Heart left ventricle (tissue), 13 donors: Measurements from ENCODE around the gene RHBDF2.

Experiments
- CTCF ChIP-seq, 12 donors: fragments of 200-600 bp; sonication (generic) in 4 of 12; IDR thresholded peaks; one replicate each; pipeline versions ENCODE4 v1.5.0 to v1.8.0; 2018 to 2022; ENCODE audit warnings: antibody characterized with exemption in 12 of 12, mild to moderate bottlenecking in 5 of 12
- POLR2A ChIP-seq, 2 donors: fragments of 450-650 bp; IDR thresholded peaks; one replicate each; pipeline ENCODE4 v1.6.1; 2017; ENCODE audit warnings: antibody characterized with exemption in 2 of 2, mild to moderate bottlenecking in 2 of 2, moderate library complexity in 2 of 2
- donor health status: ischemic (EF 13 %, LVEDD 7.1; RV severe dilation, severe dysfunction).
- donor health status: DM: no; HTN: yes; CAD: no.
- donor health status: DM: no; HTN: no; CAD: no.
- donor health status: ischemic (EF 25% LVEDD 6.9; RV normal size, moderate dysfunction).
- donor health status: ischemic (EF 25% LVEDD 5.7; RV mildly dilated, moderate dysfunction).
- donor health status: ischemic (EF 35%, LVEDD 5.7; RV mildly dilated, moderate dysfunction).
- donor health status: nonischemic (EF 11% LVEDD 7.7; RV severe dilation, severe dysfunction).
- donor health status: DM: yes; HTN: yes; CAD: no.
- donor health status: PGD.
- donor health status: ischemic (EF 29% LVEDD 5.4; RV normal size, mild dysfunction).
- donor health status: nonischemic (EF 23%, LVEDD 6.1; RV moderate dilation, normal function).

- no peak for TF ChIP-seq CTCF (IDR thresholded peaks at IDR 0.05)
- peak in 1 of 2 donors; percentile 12 for TF ChIP-seq POLR2A (IDR thresholded peaks at IDR 0.05)
Measured at GRCh38 chr17:76447931-76448652, 53.1 kb downstream of the RHBDF2 start.
